CD4-positive, alpha-beta T cell treated with Interleukin-12 subunit alpha and Interleukin-12 subunit beta, for 1 hour (primary cell): Measurements from ENCODE around the gene SLC9A3.
"Not testable (repeated sequence)": the region's sequence is repeated elsewhere in the genome, so short reads cannot be mapped to it uniquely, and the experiment has no call there.

Experiments
- DNase-seq: peaks from one replicate; pipeline ENCODE4 v3.0.0-alpha.2; 2020

Gene SLC9A3

DNA sequence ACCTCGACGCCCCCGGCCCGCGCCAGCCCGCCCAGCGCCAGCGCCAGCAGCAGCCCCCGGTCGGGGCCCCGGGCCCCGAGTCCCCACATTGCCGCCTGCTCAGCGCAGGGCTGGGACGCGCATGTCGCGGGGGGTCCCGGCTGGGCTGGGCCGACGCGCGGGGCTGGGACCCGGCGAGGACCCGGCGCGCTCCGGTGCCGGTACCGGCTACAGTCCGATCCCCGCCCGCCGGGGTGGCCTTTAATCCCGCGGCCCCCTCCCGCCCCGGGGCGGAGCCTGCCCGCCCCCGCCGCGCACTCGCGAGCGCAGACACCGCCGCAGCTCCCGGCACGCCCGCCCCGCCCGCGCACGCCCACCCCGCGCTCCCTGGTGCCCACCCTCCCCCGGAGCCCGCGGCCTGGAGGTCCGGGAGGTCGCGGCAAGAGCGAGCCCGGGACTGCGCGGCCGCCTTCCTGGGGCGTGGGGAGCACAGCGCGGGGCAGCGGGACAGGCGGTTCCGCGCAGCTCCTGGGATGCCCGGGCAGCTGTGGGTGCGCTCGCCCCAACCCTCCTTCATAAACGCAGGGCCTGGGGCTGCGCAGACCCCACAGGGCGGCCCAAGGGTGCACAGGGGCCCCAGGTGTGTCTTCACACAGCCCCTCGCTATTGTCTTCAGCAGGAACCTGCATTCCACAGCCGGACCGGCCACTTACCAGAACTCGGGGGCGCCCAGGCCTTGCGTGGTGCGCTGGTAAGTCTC is at the start of gene SLC9A3:
Gene SLC9A3 (minus strand): TSS at position 216 of the 739 bp plus-strand sequence.
- no peak for DNase-seq

- DNase-seq: no peak
Measured at GRCh38 chr5:573976-574375, 49.7 kb upstream of the SLC9A3 start.

- no peak for DNase-seq
Measured at GRCh38 chr5:573206-573605, 49.0 kb upstream of the SLC9A3 start.

DNA sequence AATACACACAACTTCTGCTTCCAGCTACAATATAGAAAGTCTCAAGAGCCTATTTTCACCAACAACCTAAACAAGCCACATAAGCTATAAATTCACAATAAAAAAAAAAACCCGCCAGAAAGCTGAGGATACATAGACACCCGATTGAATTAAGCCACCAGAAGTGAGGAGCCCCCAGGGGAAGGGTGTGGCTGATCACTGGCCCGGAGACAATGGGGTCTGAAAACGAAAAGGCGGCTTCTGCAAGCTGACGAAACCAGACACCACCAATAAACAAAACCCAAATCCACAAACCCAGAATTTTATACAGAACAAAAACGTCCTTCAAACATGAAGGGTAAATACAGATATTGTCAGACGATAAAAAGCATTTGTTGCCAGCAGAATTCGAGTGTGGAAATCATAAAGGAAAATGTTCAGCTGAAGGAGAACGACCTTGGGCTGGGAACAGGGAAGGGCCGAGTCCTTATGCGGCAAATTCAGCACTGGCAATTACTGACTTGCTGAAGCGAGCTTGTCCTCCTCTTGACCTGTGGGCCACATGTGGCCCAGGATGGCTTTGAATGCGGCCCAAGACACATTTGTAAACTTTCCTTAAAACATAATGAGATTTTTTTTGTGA is 48.3 kb upstream of the SLC9A3 start:
- DNase-seq: no peak

DNA sequence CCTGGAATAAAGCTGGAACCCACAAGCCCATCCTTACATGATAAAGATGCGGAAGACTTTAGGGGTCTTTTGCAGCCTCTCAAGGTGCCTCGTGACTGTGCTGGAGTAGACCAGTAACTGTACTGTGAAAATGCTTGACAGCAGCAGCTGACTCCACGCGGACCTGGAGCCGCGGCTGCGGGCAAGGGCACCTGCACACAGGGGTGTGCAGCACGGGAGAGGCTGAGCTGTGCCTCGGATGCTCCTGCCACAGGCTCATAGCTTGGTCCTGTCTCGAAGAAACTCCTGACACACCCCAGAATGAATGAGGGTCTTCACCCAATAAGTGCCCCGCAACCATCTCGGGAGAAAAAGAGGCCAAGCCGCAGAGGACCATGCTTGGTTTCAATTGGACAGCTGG is 47.5 kb upstream of the SLC9A3 start:
- no peak for DNase-seq

DNA sequence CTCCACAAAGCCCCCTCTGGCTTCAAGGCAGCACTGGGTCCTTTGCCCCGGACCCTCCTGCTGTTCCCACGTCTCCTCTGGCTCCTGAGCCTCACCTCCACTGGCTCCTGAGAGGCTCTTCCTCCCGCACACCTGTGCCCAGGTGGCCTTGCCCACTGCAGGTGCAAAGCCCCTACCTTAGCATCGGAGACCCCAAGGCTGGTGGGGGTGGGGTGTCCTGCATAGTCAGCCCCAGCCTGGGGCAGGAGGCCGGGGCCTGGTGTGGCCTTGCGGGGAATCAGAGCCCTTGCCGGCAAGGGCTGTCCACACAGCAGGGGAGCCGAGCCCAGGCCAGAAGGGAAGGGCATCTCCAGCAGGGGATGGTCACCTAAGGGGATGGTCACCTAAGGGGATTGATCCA is 46.6 kb upstream of the SLC9A3 start:
- DNase-seq: no peak

GRCh38 chr5:570446-570845 is 46.2 kb upstream of the SLC9A3 start:
- no peak for DNase-seq

DNA sequence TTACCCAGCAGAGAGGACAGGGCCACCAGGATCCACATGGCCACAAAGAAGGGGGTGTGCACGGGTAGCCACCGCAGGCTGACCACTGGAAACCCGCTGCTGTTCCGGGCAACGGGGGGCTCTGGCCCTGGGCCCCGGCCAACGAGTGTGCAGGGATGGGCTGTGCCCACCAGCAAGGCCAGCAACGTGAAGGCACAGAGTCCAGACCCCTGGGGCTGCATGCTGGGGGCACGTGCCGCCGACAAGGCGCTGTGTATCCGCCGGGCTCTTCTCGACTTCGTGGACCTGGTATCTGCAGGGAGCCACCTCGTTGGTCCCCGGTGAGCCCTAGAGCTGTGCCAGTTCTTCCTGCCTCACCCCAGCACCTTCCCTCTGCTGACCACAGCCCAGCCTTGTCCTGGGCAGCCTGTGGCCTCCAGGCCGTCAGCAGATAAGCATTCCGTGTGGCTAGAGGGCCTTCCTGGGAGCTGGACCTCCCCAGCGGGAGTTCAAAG is 45.7 kb upstream of the SLC9A3 start:
- no peak for DNase-seq

DNA sequence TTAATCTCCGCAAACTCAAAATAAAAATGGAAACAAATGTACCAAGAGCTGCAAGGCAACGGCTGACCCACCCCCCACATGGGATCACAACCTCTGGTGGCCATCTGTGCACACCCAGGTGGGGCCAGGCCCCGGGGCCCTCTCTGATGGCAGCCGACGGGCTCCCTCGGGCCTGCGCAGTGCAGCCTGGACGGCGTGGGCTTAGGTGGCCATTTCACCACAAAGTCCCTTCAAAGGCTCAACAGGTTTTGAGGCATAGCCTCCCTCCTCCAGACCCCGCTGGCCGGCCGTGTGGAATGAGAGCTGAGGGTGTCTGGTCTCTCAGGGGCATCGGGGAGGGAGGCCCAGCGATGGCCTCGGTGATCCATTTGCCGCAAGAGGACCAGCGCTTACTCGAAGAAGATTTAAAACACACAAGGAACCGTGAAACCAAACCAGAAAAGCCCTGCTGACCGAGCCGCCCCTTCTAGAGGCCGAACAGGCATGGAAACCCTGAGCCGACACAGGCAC is 45.2 kb upstream of the SLC9A3 start:
- no peak for DNase-seq

GRCh38 chr5:568809-569208 is 44.6 kb upstream of the SLC9A3 start:
- DNase-seq: no peak

GRCh38 chr5:568061-568781 is 44.0 kb upstream of the SLC9A3 start:
- no peak for DNase-seq

DNA sequence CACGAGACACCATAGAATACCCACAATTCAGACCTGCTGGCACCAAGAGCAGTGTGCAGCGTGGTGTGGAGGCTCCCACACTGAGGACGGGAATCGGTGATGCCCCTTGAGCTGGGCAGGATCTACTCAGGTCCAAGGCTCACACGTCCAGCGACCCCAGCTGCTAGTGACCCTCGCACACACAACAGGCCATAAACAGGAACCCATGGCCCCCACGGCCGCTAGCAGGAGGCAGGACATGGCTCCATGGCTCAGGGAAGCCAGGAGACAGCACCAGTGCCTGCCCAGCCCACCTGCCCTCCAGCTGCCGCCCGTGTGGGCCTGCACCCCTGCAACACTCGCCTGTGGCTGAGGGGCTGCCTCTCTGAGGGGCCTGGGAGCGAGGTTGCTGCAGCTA is 43.4 kb upstream of the SLC9A3 start:
- no peak for DNase-seq

- no peak for DNase-seq
Measured at GRCh38 chr5:566636-567309, 42.5 kb upstream of the SLC9A3 start.

DNA sequence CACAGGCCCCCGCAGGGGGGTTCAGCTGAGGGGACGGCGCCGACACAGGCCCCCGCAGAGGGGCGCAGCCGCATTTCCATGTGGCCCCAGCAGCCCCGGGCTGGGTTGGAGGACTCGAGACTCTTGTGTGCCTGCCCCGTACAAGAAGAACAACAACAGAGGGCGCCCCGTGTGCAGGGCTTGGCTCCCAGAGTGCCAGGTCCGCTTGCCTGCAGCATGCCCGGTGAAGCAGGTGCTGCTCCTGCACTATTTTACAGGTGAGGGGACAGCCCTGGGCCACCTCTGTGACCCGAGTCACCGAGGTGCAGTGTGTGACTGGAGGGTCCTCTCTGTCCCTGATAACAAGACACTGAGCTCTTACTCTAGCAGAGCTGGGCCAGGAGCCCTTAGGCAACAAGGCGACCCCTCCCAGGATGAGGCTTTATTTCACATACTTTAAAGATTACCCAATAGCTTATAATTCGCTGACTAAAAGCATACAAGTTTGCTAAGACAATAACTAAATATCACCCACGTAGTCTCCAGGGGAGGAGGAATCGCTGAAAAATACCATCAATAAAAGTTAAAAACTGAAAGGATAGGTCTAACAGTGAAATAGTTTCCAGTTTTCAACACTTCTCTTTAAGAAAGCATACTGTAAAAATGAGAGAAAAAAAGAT is 41.7 kb upstream of the SLC9A3 start:
- DNase-seq: no peak

DNA sequence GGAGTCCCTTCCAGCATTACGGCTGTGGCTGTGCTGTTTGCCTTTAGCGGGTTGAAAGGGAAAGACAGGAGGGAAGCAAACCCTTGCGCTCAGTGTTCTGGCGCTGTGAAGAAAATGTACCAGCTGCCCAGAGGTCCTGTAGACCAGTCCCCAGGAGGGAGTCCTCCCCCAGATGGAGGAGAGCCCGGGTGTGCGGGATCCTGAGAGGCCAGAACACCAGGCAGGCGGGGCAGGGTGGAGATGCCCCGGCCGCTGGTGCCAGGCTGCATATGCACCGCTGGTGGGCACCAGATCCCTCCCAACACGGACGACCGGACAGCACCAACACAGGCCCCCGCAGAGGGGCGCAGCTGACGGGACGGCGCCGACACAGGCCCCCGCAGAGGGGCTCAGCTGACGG is 37.2 kb upstream of the SLC9A3 start:
- DNase-seq: no peak

GRCh38 chr5:560792-561166 is 36.5 kb upstream of the SLC9A3 start:
- DNase-seq: no peak

GRCh38 chr5:558871-559503 is 34.7 kb upstream of the SLC9A3 start:
- no peak for DNase-seq

DNA sequence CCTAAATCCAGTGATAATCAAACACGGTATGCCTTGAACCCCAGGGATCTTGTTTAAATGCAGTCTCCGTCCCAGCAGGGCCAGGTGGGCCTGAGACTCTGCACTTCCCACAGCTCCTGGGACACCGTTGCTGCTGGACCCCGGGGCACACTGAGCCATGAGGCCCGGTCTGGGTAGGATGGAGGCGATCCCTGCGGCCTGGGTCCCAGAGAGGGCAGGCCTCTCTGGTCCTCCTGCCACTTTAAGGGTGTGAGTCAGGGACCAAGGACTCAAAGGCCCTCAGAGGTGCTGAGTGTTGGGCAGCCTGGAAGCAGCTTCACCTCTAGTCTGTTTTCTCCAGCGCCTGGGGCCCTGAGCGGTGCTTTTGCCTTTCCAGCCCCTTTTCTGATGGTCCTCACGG is 34.1 kb upstream of the SLC9A3 start:
- no peak for DNase-seq

DNA sequence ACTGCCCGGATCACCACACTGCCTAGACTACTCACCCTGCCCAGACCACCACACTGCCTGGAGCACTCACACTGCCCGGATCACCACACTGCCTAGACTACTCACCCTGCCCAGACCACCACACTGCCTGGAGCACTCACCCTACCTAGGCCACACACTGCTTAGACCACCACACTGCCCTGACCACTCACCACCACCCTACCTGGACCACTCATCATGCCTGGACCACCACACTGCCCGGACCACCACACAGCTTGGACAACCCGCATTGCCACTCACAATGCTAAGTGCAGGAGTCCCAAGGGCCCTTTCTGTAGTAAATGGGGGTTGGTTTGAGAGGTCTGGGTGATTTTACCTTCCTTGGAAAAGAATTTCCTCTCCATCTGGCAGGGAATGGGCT is 33.7 kb upstream of the SLC9A3 start:
- DNase-seq: not testable (repeated sequence)

DNA sequence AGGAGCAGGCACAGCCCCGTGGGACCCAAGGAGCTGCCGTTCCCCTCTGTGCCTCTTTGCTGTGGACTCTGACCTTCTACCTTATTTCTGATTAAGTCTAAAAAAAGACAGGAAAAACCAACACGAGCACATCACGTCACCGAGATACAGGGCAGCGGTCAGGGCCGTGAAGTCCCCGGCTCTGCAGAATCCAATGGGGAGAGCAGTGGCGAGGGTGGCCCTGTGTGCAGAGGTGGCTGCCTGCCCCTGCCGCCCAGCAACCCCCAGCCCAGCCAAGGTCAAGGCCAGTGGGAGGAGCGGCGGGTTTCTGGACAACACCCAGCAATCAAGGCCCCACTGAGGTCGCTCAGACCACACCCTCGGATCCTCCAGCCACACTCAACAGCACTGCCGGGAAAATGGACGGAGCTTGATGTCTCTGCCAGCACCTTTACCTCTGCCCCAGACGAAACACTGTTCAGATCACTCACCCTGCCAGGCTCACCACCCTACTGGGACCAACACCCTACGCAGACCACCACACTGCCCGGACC is 32.7 kb upstream of the SLC9A3 start:
- DNase-seq: no peak

GRCh38 chr5:555058-555623 is 30.9 kb upstream of the SLC9A3 start:
- no peak for DNase-seq
